ENCODE measurements around the gene EIF4EBP2. TPM values are rescaled to one million over a fixed set of nuclear protein-coding genes. Genes with fewer than 3 reads are reported as not detected.

Gene EIF4EBP2
- total RNA-seq, 1 experiment from 2014 or later = 93.2 TPM

DNA sequence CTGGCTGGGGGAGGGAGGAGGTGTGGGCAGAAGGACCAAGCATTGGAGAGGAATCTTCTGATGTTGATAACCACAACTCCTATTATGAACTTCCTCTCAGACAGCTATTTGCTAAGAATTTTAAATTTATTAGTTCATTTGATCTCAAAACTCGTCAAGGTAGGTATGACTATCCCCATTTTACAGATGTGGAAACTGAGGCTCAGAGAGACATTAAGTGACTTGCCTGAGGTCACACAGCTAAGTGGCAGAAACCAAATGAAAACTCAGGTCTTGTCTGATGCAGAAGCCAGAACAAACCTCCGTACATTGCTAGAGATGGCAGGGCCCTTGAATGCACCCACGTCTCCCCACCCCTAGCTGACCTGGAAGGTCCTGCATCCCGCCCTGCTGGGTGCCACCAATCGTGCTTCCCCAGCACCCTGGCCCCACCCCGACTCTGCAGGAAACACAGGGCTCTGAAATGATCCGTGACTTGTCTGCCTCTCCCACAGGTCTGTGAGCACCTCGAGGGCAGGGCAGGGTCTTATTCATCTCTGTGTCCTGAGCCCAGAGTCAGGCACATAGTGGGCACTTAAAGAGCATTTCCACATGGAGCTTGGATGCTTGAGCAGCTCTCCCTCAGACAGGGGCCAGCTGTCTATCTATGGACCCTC, 69.0 kb downstream of the EIF4EBP2 start:
- Histone ChIP-seq H4K5ac (ENCODE audit: insufficient read length, low read depth, low read length) (no peak overlapping the region), H2BK12ac (ENCODE audit: insufficient read length, low read depth, low read length) (no peak overlapping the region), H2BK20ac (ENCODE audit: low read depth, low read length, poor library complexity, severe bottlenecking) (no peak overlapping the region), H3K23me2 (ENCODE audit: insufficient read length, low read depth, low read length, poor library complexity, severe bottlenecking) (peaks cover 5% of the 10 kb centered on the region), H3K79me2 (ENCODE audit: insufficient read depth, low read length) (no peaks in the 10 kb centered on the region), H3K18ac (ENCODE audit: insufficient read length, low read depth, low read length) (no peak overlapping the region), H2AK5ac (ENCODE audit: insufficient read length, low read length) (no peak overlapping the region), H3K23ac (ENCODE audit: insufficient read length, low read depth, low read length) (no peak overlapping the region), H4K91ac (ENCODE audit: insufficient read length, low read depth, low read length) (no peak overlapping the region), H3K27ac (ENCODE audit: insufficient read length, low read depth, low read length) (no peak overlapping the region), H3K14ac (ENCODE audit: insufficient read depth, low read length) (no peak overlapping the region), H3K4ac (ENCODE audit: low read depth, low read length) (no peak overlapping the region), H2AFZ (ENCODE audit: low read length) (no peak overlapping the region), H2BK15ac (ENCODE audit: low read depth, low read length) (no peak overlapping the region), H3K9ac (ENCODE audit: extremely low read depth, insufficient read length, low read length) (no peak overlapping the region), H3K9me3 (ENCODE audit: control insufficient read depth, low read depth, low read length) (no peaks in the 10 kb centered on the region), H2BK5ac (ENCODE audit: insufficient read length, low read length) (no peak overlapping the region), H3K79me1 (ENCODE audit: insufficient read depth, low read depth, low read length, poor library complexity, severe bottlenecking) (no peaks in the 10 kb centered on the region), H3K4me2 (ENCODE audit: insufficient read depth, insufficient read length, low read length) (no peak overlapping the region), H4K20me1 (ENCODE audit: control insufficient read depth, insufficient read depth, insufficient read length) (no peaks in the 10 kb centered on the region), H4K8ac (replicated peaks; ENCODE audit: insufficient read length, low read depth, low read length) (no peak overlapping the region), H3K56ac (ENCODE audit: insufficient read length, low read depth, low read length) (no peak overlapping the region), H3K27me3 (ENCODE audit: insufficient read depth, low read length) (no peaks in the 10 kb centered on the region), H3T11ph (ENCODE audit: low read length) (no peak overlapping the region), H2BK120ac (ENCODE audit: low read depth, low read length, poor library complexity, severe bottlenecking) (no peak overlapping the region), H3K4me1 (ENCODE audit: insufficient read depth, low read length) (no peaks in the 10 kb centered on the region)
- TF ChIP-seq, protein P1, sequence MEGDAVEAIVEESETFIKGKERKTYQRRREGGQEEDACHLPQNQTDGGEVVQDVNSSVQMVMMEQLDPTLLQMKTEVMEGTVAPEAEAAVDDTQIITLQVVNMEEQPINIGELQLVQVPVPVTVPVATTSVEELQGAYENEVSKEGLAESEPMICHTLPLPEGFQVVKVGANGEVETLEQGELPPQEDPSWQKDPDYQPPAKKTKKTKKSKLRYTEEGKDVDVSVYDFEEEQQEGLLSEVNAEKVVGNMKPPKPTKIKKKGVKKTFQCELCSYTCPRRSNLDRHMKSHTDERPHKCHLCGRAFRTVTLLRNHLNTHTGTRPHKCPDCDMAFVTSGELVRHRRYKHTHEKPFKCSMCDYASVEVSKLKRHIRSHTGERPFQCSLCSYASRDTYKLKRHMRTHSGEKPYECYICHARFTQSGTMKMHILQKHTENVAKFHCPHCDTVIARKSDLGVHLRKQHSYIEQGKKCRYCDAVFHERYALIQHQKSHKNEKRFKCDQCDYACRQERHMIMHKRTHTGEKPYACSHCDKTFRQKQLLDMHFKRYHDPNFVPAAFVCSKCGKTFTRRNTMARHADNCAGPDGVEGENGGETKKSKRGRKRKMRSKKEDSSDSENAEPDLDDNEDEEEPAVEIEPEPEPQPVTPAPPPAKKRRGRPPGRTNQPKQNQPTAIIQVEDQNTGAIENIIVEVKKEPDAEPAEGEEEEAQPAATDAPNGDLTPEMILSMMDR (conservative IDR thresholded peaks at IDR 0.05) = no peak
- H3K36me3 Mint-ChIP-seq (ENCODE audit: insufficient read depth in 1 of 3, low read depth in 3 of 3) = no peaks in the 10 kb centered on the region
- H3K4me1 Mint-ChIP-seq = peaks cover 15 to 18% of the 10 kb centered on the region in 2 experiments
- peaks cover 3% of the 10 kb centered on the region for H3K27me3 Mint-ChIP-seq (ENCODE audit: low read depth)
- H3K9me3 Mint-ChIP-seq = no peaks in the 10 kb centered on the region
- no peak overlapping the region for H3K27ac Mint-ChIP-seq
- DNase-seq = no peak
- no CpG with 5 or more reads among the region's 8 CpGs for WGBS (ENCODE audit: extremely low coverage, insufficient read length, low lambda C conversion rate)
- H3K4me3 Mint-ChIP-seq = no peak overlapping the region

All from H9 (cell line).